PC-3 (cell line): ENCODE data around the gene CAMKK2. TPM values are rescaled to one million over a fixed set of nuclear protein-coding genes. Genes with fewer than 3 reads are reported as not detected.
A peak's percentile ranks its signal among the peaks of the same experiment; 100 is the strongest.

ENCODE experiments used
- ATAC-seq: fragments of 200-7000 bp; cut with Tn5 transposase; 2 replicates; pipeline ENCODE4 v1.9.1; 2020; ENCODE audit warnings: mild to moderate bottlenecking, moderate library complexity
- BruUV-seq: library from RNA; stranded (reverse); fragments of 400-500 nt; replicated peaks from 2 replicates; lab custom pipeline; 2021; lab: Mats Ljungman, UMichigan
- CTCF ChIA-PET: fragments of 300-600 bp; sonication (Branson Sonifier 250); formaldehyde crosslinking; loops from one replicate; lab custom pipeline; 2022; ENCODE audit warnings: antibody characterized with exemption; lab: Charles Lee
- POLR2A ChIA-PET: fragments of 300-600 bp; sonication (Branson Sonifier 250); formaldehyde crosslinking; loops from one replicate; lab custom pipeline; 2022; ENCODE audit warnings: antibody characterized with exemption; ENCODE audit not compliant: unreplicated experiment; lab: Charles Lee
- DNase-seq: peaks from one replicate; pipeline ENCODE4 v3.0.0-alpha.2; 2015
- H2AFZ ChIP-seq: fragments of 300-600 bp; sonication (generic); 2 replicates; pipeline ENCODE4 v1.6.0; 2016; ENCODE audit warnings: antibody characterized with exemption, low read length
- H3F3A ChIP-seq: fragments of 300-600 bp; sonication (generic); one replicate; pipeline ENCODE4 v1.6.0; 2017; ENCODE audit warnings: antibody characterized with exemption, low read length, control low read depth, mild to moderate bottlenecking; ENCODE audit not compliant: unreplicated experiment
- H3K27ac ChIP-seq: fragments of 300-600 bp; sonication (generic); 2 replicates; pipeline ENCODE4 v1.5.1; 2016; ENCODE audit warnings: mild to moderate bottlenecking, low read length
- H3K27me3 ChIP-seq: fragments of 300-600 bp; sonication (generic); 2 replicates; pipeline ENCODE4 v1.6.1; 2016; ENCODE audit warnings: low read length, mixed read lengths
- H3K36me3 ChIP-seq: fragments of 300-600 bp; sonication (generic); 2 replicates; pipeline ENCODE4 v1.6.1; 2016; ENCODE audit warnings: low read depth, mixed run types, low read length, mixed read lengths
- H3K4me1 ChIP-seq: fragments of 300-600 bp; sonication (generic); 2 replicates; pipeline ENCODE4 v1.5.1; 2016; ENCODE audit warnings: low read length; ENCODE audit not compliant: insufficient read depth
- H3K4me2 ChIP-seq: fragments of 300-600 bp; sonication (generic); 2 replicates; pipeline ENCODE4 v1.6.0; 2016; ENCODE audit warnings: low read length
- H3K4me3 ChIP-seq: fragments of 300-600 bp; sonication (generic); 2 replicates; pipeline ENCODE4 v1.5.1; 2016; ENCODE audit warnings: mild to moderate bottlenecking, low read length, mixed read lengths
- H3K79me2 ChIP-seq: fragments of 300-600 bp; sonication (generic); 2 replicates; pipeline ENCODE4 v1.6.1; 2017; ENCODE audit warnings: low read length, mixed read lengths
- H3K9ac ChIP-seq: fragments of 300-600 bp; sonication (generic); 2 replicates; pipeline ENCODE4 v1.6.0; 2016; ENCODE audit warnings: mild to moderate bottlenecking, low read length
- H3K9me2 ChIP-seq: fragments of 300-600 bp; sonication (generic); replicated peaks from 2 replicates; pipeline ENCODE4 v1.6.1; 2016; ENCODE audit warnings: mixed run types, low read length, mixed read lengths
- H3K9me3 ChIP-seq: fragments of 300-600 bp; sonication (generic); 2 replicates; pipeline ENCODE4 v1.6.1; 2016; ENCODE audit warnings: low read length, mixed read lengths
- H4K20me1 ChIP-seq: fragments of 300-600 bp; sonication (generic); 2 replicates; pipeline ENCODE4 v1.6.1; 2016; ENCODE audit warnings: low read length, mixed read lengths
- CTCF ChIP-seq: fragments of 300-600 bp; sonication (generic); conservative IDR thresholded peaks from 2 replicates; pipeline ENCODE4 v1.5.1; 2017; ENCODE audit warnings: antibody characterized with exemption, low read depth, mild to moderate bottlenecking, low read length
- EZH2 ChIP-seq: fragments of 300-600 bp; sonication (generic); IDR thresholded peaks from one replicate; pipeline ENCODE4 v1.6.1; 2017; ENCODE audit warnings: antibody characterized with exemption, mild to moderate bottlenecking, low read length; ENCODE audit not compliant: unreplicated experiment
- EZH2phosphoT487 ChIP-seq: fragments of 300-600 bp; sonication (generic); IDR thresholded peaks from 2 replicates; pipeline ENCODE4 v1.6.1; 2018; ENCODE audit warnings: mild to moderate bottlenecking, antibody characterized with exemption, low read length, borderline replicate concordance
- intact Hi-C: fragments of 100-400 bp; cut with micrococcal nuclease; formaldehyde crosslinking; loops from 2 replicates; pipeline ENCODE4 v1.9.0; 2023
- total RNA-seq: library from RNA; depleted of rRNA; stranded (reverse); fragments of >200 nt; gene quantifications from 2 replicates; pipeline ENCODE4 v1.2.3, GENCODE V29; 2014

Gene CAMKK2
- total RNA-seq, 1 experiment from 2014 or later: 26.5 TPM

DNA sequence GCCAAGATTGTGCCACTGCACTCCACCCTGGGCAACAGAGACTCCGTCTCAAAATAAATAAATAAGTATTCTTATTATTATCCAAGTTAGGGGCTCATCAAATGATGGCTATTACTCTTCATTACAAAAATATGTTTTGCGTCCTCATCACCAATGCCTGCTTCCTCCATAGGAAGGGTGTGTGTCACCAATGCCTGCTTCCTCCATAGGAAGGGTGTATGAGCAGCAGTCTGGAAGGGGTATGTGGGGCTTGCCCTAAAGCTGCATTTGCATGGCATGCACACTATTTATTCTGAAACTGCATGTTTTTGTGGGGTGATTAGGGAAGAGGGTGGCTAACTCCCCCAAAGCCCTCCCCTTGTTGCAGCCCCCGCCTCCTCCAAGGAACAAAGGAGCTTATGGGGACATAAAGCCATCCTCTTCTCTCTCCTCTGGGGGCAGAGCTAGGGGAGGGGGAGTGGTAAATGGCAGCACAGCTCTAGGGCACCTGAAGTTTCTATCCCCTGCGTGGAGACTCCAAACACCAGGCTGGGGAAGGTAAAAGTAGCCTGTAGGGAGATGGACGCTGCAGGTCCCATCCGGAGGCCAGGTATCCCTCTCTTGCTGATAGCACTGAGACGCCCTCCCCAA, 1.3 kb downstream of the CAMKK2 start:
- Histone ChIP-seq H3K9me2 (no peaks in the 10 kb centered on the region), H3K27ac (no peak overlapping the region), H3K36me3 (no peaks in the 10 kb centered on the region), H2AFZ (0 out of 2 replicates have a peak overlapping the region, but pooled peaks have one; percentile 76), H3K79me2 (peaks cover 40% of the 10 kb centered on the region), H3F3A (no peaks in the 10 kb centered on the region), H3K4me2 (peak overlapping the region; percentile 92), H3K4me3 (peak overlapping the region; percentile 77), H3K4me1 (peaks cover 12% of the 10 kb centered on the region), H3K9me3 (no peaks in the 10 kb centered on the region), H4K20me1 (peaks cover 6% of the 10 kb centered on the region; the same call in 1 of the 2 replicates), H3K27me3 (no peaks in the 10 kb centered on the region), H3K9ac (peak overlapping the region; percentile 94)
- peak; percentile 28 for DNase-seq
- POLR2A ChIA-PET: interaction anchor here (0.6 kb wide), 1 partner anchor 18 kb away, joined by 3 read pairs; no protein-coding TSS in a partner anchor
- CTCF ChIA-PET: interaction anchor here (1.2 kb wide), 1 partner anchor 18 kb away, joined by 3 read pairs; no protein-coding TSS in a partner anchor
- TSS peak; percentile 35 for BruUV-seq
- intact Hi-C loops: no loop called here
- TF ChIP-seq CTCF: no peak
- no peak for TF ChIP-seq EZH2phosphoT487
- no peak for TF ChIP-seq EZH2
- peak; percentile 0 for ATAC-seq

GRCh38 chr12:121294151-121294889, 2.2 kb downstream of the CAMKK2 start:
- Histone ChIP-seq H3K4me2 (peak overlapping the region; percentile 92; the same call in 1 of the 2 replicates), H3K27ac (no peak overlapping the region), H4K20me1 (peaks cover 6% of the 10 kb centered on the region; the same call in 1 of the 2 replicates), H2AFZ (no peak overlapping the region), H3K9me2 (no peaks in the 10 kb centered on the region), H3K9ac (no peak overlapping the region), H3K4me3 (no peak overlapping the region), H3K79me2 (peaks cover 40% of the 10 kb centered on the region), H3K36me3 (no peaks in the 10 kb centered on the region), H3K9me3 (no peaks in the 10 kb centered on the region), H3F3A (no peaks in the 10 kb centered on the region), H3K27me3 (no peaks in the 10 kb centered on the region), H3K4me1 (peaks cover 12% of the 10 kb centered on the region)
- no peak for DNase-seq
- BruUV-seq: no TSS peak
- intact Hi-C loops: no loop called here
- no peak for TF ChIP-seq EZH2phosphoT487
- TF ChIP-seq CTCF: no peak
- TF ChIP-seq EZH2: no peak
- CTCF ChIA-PET: no interaction called here
- POLR2A ChIA-PET: no interaction called here
- ATAC-seq: no peak

DNA sequence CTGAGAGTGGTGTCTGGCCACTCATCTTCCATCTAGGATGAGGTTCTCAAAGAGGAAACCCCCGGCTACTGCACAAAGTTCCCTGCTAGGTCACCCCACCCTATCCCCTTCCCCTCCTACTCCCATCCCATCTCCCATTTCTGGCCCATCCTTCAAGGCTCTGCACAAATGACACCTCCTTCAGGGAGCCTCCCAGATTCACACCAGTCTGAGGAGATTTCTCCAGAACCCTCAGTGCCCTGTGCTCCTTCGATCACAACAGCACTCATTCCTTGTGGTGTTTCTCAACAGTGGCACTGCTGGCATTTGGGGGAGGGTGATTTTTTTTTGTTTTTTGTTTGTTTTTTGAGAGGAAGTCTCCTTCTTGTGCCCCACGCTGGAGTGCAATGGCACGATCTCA, 2.9 kb downstream of the CAMKK2 start:
- Histone ChIP-seq H3K27ac (no peak overlapping the region), H4K20me1 (peaks cover 6% of the 10 kb centered on the region; the same call in 1 of the 2 replicates), H2AFZ (no peak overlapping the region), H3K4me1 (peaks cover 12% of the 10 kb centered on the region), H3K4me3 (no peak overlapping the region), H3K79me2 (peaks cover 40% of the 10 kb centered on the region), H3K9ac (no peak overlapping the region), H3K9me3 (no peaks in the 10 kb centered on the region), H3K27me3 (no peaks in the 10 kb centered on the region), H3K36me3 (no peaks in the 10 kb centered on the region), H3K4me2 (no peak overlapping the region), H3F3A (no peaks in the 10 kb centered on the region), H3K9me2 (no peaks in the 10 kb centered on the region)
- DNase-seq (no peak), ATAC-seq (no peak)
- TF ChIP-seq EZH2phosphoT487: no peak
- no peak for TF ChIP-seq CTCF
- TF ChIP-seq EZH2: no peak
- ChIA-PET CTCF (no interaction called here), POLR2A (no interaction called here)
- BruUV-seq: TSS peak; percentile 5
- intact Hi-C loops: no loop called here
